HL-60 (cell line): Measurements from ENCODE around the gene SCLT1.

Source experiments
- DNase-seq, 2 experiments: peaks; one replicate each; pipeline ENCODE4 v3.0.0-alpha.2; 2010 to 2020; ENCODE audit warnings: low read depth in 1 of 2, low spot score in 1 of 2
- H3K27ac ChIP-seq: fragments of 250-450 bp; sonication (Bioruptor Pico); replicated peaks from 2 replicates; pipeline ENCODE4 v1.5.1; 2020; ENCODE audit warnings: mild to moderate bottlenecking, moderate library complexity
- H3K27me3 ChIP-seq: fragments of 250-450 bp; sonication (Bioruptor Pico); 2 replicates; pipeline ENCODE4 v1.5.1; 2021; ENCODE audit warnings: mild to moderate bottlenecking, moderate library complexity; ENCODE audit not compliant: insufficient read depth, poor library complexity, severe bottlenecking
- H3K4me3 ChIP-seq: replicated peaks from 2 replicates; pipeline ENCODE4 v1.5.1; 2011; ENCODE audit warnings: mild to moderate bottlenecking, control low read depth, low read length; ENCODE audit not compliant: insufficient read depth
- GABPA ChIP-seq: IDR thresholded peaks from 2 replicates; pipeline ENCODE4 v1.6.1; 2012; ENCODE audit warnings: low read depth
- POLR2AphosphoS5 ChIP-seq: IDR thresholded peaks from 2 replicates; pipeline ENCODE4 v1.6.1; 2012; ENCODE audit warnings: low read depth
- SPI1 ChIP-seq: IDR thresholded peaks from 2 replicates; pipeline ENCODE4 v1.6.1; 2012; ENCODE audit warnings: low read depth, mild to moderate bottlenecking, borderline replicate concordance
- TF ChIP-seq, protein P1 (sequence below): IDR thresholded peaks from one replicate; pipeline ENCODE4 v1.5.1; 2011; ENCODE audit warnings: low read length, control low read depth, inconsistent platforms; ENCODE audit not compliant: insufficient read depth
- TF ChIP-seq, protein P2 (sequence below): IDR thresholded peaks from 2 replicates; pipeline ENCODE4 v1.6.1; 2012; ENCODE audit warnings: low read depth; ENCODE audit not compliant: insufficient replicate concordance

Gene SCLT1

DNA sequence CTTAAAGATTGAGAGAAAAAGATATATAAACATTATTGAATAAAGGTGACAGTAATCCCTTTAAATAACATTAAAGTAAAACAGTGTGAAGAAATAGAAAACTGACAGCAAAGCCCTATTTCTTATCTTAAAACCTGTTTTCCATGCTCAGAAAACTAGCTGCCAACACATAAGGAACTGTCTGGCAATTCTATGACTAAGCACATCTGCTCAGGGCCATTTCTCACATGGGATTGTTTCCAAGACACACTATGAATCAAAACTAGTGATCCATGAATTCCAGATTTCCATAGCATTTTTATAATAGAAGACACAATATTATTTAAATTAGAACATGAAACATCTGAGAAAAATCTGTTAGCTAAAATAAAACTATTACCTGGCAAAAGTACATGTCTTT is 113.4 kb downstream of the SCLT1 start:
- no peak overlapping the region for H3K27ac ChIP-seq

DNA sequence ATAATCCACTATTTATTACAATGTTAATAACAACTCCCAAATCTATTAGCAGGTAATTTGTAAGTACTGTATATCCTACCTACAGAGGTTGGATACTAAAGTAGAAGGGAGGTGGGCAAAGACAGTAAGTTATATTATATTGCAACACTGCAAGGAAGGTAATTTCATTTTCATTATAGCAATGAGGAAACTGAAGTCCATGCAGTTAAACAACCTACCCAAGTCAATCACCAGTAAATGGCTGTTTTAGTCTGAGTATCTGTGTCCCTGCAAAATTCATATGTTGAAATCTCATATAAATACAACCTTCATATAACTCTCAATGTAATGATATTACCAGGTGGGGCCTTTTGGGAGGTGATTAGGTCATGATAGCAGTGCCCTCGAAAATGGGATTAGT is 114.4 kb downstream of the SCLT1 start:
- no peaks in the 10 kb centered on the region for H3K27me3 ChIP-seq
- TF ChIP-seq SPI1 (no peak), GABPA (no peak), POLR2AphosphoS5 (no peak)
- TF ChIP-seq, protein P1, sequence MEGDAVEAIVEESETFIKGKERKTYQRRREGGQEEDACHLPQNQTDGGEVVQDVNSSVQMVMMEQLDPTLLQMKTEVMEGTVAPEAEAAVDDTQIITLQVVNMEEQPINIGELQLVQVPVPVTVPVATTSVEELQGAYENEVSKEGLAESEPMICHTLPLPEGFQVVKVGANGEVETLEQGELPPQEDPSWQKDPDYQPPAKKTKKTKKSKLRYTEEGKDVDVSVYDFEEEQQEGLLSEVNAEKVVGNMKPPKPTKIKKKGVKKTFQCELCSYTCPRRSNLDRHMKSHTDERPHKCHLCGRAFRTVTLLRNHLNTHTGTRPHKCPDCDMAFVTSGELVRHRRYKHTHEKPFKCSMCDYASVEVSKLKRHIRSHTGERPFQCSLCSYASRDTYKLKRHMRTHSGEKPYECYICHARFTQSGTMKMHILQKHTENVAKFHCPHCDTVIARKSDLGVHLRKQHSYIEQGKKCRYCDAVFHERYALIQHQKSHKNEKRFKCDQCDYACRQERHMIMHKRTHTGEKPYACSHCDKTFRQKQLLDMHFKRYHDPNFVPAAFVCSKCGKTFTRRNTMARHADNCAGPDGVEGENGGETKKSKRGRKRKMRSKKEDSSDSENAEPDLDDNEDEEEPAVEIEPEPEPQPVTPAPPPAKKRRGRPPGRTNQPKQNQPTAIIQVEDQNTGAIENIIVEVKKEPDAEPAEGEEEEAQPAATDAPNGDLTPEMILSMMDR = no peak
- TF ChIP-seq, protein P2, sequence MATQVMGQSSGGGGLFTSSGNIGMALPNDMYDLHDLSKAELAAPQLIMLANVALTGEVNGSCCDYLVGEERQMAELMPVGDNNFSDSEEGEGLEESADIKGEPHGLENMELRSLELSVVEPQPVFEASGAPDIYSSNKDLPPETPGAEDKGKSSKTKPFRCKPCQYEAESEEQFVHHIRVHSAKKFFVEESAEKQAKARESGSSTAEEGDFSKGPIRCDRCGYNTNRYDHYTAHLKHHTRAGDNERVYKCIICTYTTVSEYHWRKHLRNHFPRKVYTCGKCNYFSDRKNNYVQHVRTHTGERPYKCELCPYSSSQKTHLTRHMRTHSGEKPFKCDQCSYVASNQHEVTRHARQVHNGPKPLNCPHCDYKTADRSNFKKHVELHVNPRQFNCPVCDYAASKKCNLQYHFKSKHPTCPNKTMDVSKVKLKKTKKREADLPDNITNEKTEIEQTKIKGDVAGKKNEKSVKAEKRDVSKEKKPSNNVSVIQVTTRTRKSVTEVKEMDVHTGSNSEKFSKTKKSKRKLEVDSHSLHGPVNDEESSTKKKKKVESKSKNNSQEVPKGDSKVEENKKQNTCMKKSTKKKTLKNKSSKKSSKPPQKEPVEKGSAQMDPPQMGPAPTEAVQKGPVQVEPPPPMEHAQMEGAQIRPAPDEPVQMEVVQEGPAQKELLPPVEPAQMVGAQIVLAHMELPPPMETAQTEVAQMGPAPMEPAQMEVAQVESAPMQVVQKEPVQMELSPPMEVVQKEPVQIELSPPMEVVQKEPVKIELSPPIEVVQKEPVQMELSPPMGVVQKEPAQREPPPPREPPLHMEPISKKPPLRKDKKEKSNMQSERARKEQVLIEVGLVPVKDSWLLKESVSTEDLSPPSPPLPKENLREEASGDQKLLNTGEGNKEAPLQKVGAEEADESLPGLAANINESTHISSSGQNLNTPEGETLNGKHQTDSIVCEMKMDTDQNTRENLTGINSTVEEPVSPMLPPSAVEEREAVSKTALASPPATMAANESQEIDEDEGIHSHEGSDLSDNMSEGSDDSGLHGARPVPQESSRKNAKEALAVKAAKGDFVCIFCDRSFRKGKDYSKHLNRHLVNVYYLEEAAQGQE = no peak
- H3K4me3 ChIP-seq = no peak overlapping the region
- no peak for DNase-seq
- no peak overlapping the region for H3K27ac ChIP-seq

More for the DNA sequence above, 113.4 kb downstream of the SCLT1 start:
- no peak for TF ChIP-seq GABPA
- TF ChIP-seq POLR2AphosphoS5 = no peak
- no peak for TF ChIP-seq SPI1
- TF ChIP-seq, protein P2 = no peak
- TF ChIP-seq, protein P1 = no peak
- H3K27me3 ChIP-seq = no peaks in the 10 kb centered on the region
- H3K4me3 ChIP-seq = no peak overlapping the region
- peak in 1 of 2 experiments; percentile 8 for DNase-seq

DNA sequence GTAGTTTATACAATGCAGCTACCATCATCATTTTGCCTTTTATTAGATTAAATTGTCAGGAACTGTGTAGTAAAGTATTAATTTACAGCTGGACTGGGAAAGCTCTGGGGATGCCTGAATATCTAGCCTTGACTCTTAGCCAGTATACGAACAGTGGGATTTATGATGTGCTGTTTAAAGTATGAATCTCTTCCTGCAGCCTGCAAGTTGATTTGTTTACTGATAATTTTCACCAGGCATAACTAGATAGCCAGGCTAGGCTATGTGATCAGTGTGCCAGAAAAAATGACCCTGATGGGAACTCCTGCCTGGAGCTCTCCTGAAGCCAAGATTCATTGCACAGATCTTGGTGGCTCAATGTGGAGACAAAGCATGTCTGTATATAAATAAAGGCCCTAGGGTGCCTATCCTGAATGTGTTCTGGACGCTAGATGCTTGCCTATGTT is 119.2 kb downstream of the SCLT1 start:
- H3K27ac ChIP-seq = no peak overlapping the region
- H3K4me3 ChIP-seq = no peak overlapping the region
- H3K27me3 ChIP-seq = no peaks in the 10 kb centered on the region
- DNase-seq = no peak
- TF ChIP-seq GABPA = no peak
- TF ChIP-seq, protein P1 = no peak
- TF ChIP-seq, protein P2 = no peak
- TF ChIP-seq POLR2AphosphoS5 = no peak
- TF ChIP-seq SPI1 = no peak
